Pancreas (tissue), 10 donors: Measurements from ENCODE around the gene TBC1D14. TPM values are rescaled to one million over a fixed set of nuclear protein-coding genes. Genes with fewer than 3 reads are reported as not detected.

Experiments
- ATAC-seq, 4 donors: fragments of 200-7000 bp; cut with Tn5 transposase; one replicate each; pipeline versions ENCODE4 v1.8.0 to v1.9.1; 2020; ENCODE audit warnings: mild to moderate bottlenecking in 4 of 4, moderate library complexity in 4 of 4
- DNase-seq, 6 donors: peaks; one replicate each; pipeline ENCODE4 v3.0.0-alpha.2; 2020
- FAIRE-seq: peaks from 2 replicates; lab custom pipeline; 2012; peaks lifted over from hg19 to GRCh38; lab: Jason Lieb, UNC
- H3K27ac ChIP-seq, 4 donors: fragments of 200-600 bp; sonication (generic); 1 replicate in 3 of 4; 2 replicates in 1 of 4; pipeline versions ENCODE4 v1.5.0 to v1.8.0; 2020
- H3K27me3 ChIP-seq, 4 donors: fragments of 200-600 bp; one replicate each; pipeline ENCODE4 v1.8.0; 2021
- H3K36me3 ChIP-seq, 3 donors: fragments of 200-600 bp; sonication (generic) in 1 of 3; one replicate each; pipeline versions ENCODE4 v1.5.0 to v1.8.0; 2020 to 2021
- H3K4me1 ChIP-seq, 3 donors: fragments of 200-600 bp; one replicate each; pipeline ENCODE4 v1.8.0; 2021
- H3K4me3 ChIP-seq, 4 donors: fragments of 200-600 bp; sonication (generic) in 2 of 4; one replicate each; pipeline versions ENCODE4 v1.5.0 to v1.8.0; 2020 to 2021
- H3K9me3 ChIP-seq, 4 donors: fragments of 200-600 bp; one replicate each; pipeline ENCODE4 v1.8.0; 2021
- WGBS, 2 donors: extraction: QIAGEN DNeasy Blood & Tissue Kit; methylation state at CpG; one replicate each; pipeline ENCODE4 v1.1.7; 2013; 5-methylcytosine and 5-hydroxymethylcytosine counted together
- intact Hi-C, 3 donors: fragments of 100-400 bp; cut with DNase I; formaldehyde crosslinking; loops; one replicate each; pipeline versions ENCODE4 v1.11.1 to v1.14.2; 2022
- polyA plus RNA-seq, 2 donors: library from polyadenylated mRNA; stranded (reverse); fragments of 200-250 nt; gene quantifications; one replicate each; pipeline ENCODE4 v1.2.3, GENCODE V29; 2013
- total RNA-seq, 6 donors: library from RNA; stranded (reverse); fragmentation: NEBNext Ultra II Directional in 4 of 6; extraction: Animal tissue kit (Norgen Biotek cat#: 25700) in 4 of 6; gene quantifications; one replicate each; pipeline versions ENCODE4 v1.2.1 to v1.2.4, GENCODE V29; 2021 to 2023
- TF ChIP-seq, protein P1 (sequence below), 4 donors: fragments of 200-600 bp; sonication (generic) in 3 of 4; IDR thresholded peaks; one replicate each; pipeline versions ENCODE4 v1.5.0 to v1.8.0; 2021; ENCODE audit warnings: antibody characterized with exemption in 4 of 4
- donor health status: healthy with polysubstance abuse.
- donor health status: DM: no; HTN: no; CAD: no; lungs with moderate emphysema.
- donor health status: DM: no; HTN: no; CAD: no.
- donor health status: control.
- donor health status: control.
- donor health status: Bipolar disorder and iron deficiency.
- donor health status: DM: yes; HTN: yes; CAD: no.
- donor health status: DM: no; HTN: no; CAD: no.
- donor health status: DM: no; HTN: no; CAD: no.
- donor health status: DM: yes; HTN: yes; CAD: no.

The TBC1D14 gene
- total and polyA plus RNA-seq, 8 donors: 8.9 to 23.9 (median 14.8) TPM

DNA sequence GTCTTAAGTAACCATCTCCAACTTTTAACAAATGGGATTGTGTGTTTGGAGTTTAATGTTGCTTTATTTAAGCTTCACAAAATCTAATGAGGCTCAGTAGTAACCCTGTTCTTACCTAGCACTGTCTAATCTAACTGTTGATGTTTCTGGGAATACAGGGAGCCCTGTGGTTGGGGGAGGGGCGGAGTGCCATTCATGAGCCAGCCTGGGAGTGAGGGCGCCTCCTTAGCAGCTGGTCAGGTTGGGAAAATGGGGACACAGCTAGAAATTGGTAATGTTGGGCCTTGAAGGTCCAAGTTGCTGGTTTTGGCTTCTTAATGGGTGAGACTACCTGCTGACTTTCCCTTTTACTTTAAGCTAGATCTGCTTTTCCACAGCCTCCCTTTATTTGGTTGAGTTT lies 110.7 kb downstream of the TBC1D14 start:
- Histone ChIP-seq H3K36me3 (peaks cover 0 to 29% (median 0%) of the 10 kb centered on the region in 3 donors), H3K4me1 (no peaks in the 10 kb centered on the region), H3K9me3 (no peaks in the 10 kb centered on the region), H3K27me3 (no peaks in the 10 kb centered on the region), H3K27ac (no peak overlapping the region), H3K4me3 (no peak overlapping the region)
- FAIRE-seq (no peak), ATAC-seq (no peak), DNase-seq (no peak)
- WGBS, 2 donors: 93 to 100% methylated on average over 2 of the region's 2 CpGs
- TF ChIP-seq, protein P1, sequence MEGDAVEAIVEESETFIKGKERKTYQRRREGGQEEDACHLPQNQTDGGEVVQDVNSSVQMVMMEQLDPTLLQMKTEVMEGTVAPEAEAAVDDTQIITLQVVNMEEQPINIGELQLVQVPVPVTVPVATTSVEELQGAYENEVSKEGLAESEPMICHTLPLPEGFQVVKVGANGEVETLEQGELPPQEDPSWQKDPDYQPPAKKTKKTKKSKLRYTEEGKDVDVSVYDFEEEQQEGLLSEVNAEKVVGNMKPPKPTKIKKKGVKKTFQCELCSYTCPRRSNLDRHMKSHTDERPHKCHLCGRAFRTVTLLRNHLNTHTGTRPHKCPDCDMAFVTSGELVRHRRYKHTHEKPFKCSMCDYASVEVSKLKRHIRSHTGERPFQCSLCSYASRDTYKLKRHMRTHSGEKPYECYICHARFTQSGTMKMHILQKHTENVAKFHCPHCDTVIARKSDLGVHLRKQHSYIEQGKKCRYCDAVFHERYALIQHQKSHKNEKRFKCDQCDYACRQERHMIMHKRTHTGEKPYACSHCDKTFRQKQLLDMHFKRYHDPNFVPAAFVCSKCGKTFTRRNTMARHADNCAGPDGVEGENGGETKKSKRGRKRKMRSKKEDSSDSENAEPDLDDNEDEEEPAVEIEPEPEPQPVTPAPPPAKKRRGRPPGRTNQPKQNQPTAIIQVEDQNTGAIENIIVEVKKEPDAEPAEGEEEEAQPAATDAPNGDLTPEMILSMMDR (IDR thresholded peaks at IDR 0.05): no peak
- intact Hi-C loops: no loop called here

DNA sequence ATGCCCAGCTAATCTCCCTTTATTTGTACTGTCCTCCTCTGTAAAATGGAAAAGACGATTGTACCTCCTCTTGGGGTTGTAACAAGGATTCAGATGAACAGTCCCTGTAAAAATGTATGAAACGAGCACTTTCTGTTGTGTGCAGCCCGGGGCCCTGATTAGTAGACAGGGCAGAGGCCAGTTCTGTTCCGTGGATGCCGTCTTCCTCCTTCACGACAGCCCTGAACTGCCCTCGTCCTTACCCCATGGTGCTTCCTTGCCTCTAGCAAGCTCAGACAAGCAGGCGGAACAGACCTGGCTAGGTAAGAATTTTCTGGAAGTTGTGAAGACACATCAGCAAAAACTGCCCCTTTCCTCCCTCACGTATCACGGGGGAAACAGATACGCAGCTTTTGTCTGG lies 111.2 kb downstream of the TBC1D14 start:
- DNase-seq (no peak), ATAC-seq (no peak), FAIRE-seq (no peak)
- no peak overlapping the region for H3K4me3 ChIP-seq
- peaks cover 0 to 24% (median 0%) of the 10 kb centered on the region in 3 donors for H3K36me3 ChIP-seq
- no peak overlapping the region for H3K27ac ChIP-seq
- intact Hi-C loops: no loop called here
- no peaks in the 10 kb centered on the region for H3K27me3 ChIP-seq
- WGBS, 2 donors: 93% methylated on average over 11 of the region's 11 CpGs
- H3K4me1 ChIP-seq: no peaks in the 10 kb centered on the region
- H3K9me3 ChIP-seq: no peaks in the 10 kb centered on the region
- TF ChIP-seq, protein P1 (IDR thresholded peaks at IDR 0.05): no peak

DNA sequence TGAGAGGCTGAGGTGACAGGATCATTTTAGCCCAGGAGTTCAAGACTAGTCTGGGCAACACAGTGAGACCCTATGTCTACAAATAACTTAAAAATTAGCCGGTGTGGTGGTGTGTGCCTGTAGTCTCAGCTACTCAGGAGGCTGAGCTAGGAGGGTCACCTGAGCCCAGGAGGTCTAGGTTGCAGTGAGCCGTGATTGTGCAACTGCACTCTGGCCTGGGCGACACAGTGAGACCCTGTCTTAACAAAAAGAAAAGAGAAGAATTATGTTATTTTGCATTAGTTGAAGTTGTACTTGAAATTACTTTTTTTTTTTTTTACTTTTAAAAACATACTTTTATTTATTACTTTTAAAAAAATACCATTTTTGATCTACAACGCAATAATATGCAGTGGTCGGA lies 111.7 kb downstream of the TBC1D14 start:
- DNase-seq (no peak), ATAC-seq (no peak), FAIRE-seq (no peak)
- Histone ChIP-seq H3K4me1 (no peaks in the 10 kb centered on the region), H3K36me3 (peaks cover 0 to 19% (median 0%) of the 10 kb centered on the region in 3 donors), H3K4me3 (no peak overlapping the region), H3K27me3 (no peaks in the 10 kb centered on the region), H3K27ac (no peak overlapping the region), H3K9me3 (no peaks in the 10 kb centered on the region)
- TF ChIP-seq, protein P1 (IDR thresholded peaks at IDR 0.05): no peak
- intact Hi-C loops: no loop called here
- 74 to 76% methylated on average over 5 of the region's 5 CpGs for WGBS, 2 donors

DNA sequence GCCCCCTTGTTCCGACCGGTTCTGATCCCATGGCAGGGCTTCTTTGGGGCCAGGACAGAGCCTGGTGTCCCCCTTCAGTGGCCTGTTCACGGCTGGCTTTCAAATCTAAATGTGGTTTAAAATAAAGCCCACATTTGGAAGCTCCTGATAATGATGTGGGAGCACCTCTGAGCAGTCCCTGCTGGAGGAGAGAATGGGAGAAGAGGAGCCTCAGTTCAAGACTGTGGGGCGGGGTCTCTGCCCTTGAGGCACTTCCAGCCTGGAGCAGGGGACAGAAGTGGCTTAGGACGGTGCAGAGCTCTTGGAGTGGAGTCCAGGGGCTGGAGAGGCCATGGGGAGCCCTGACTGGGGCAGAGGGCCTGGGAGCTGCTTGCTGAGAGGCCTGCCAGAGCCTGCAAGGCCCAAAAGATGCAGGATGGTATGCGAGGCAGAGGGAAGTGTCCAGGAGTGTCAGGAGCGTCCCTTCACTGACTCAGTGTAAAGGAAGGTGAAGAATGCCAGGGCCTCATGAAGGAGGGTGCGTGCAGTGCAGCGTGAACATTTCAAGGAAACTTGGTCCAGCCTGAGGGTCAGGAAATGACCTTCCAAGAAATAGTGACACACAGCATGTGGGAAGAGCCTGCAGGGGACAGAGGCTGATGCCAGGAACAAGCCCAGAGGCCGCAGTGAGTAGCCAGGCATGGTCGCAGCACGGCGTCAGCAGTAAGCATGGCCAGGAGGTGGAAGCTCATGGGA lies 112.5 kb downstream of the TBC1D14 start:
- FAIRE-seq (no peak), DNase-seq (no peak), ATAC-seq (peak in 1 of 4 donors; percentile 14)
- TF ChIP-seq, protein P1 (IDR thresholded peaks at IDR 0.05): no peak
- no peak overlapping the region for H3K4me3 ChIP-seq
- H3K36me3 ChIP-seq: peaks cover 0 to 14% (median 0%) of the 10 kb centered on the region in 3 donors
- intact Hi-C loops: no loop called here
- WGBS, 2 donors: 85 to 91% methylated on average over 13 of the region's 13 CpGs
- no peaks in the 10 kb centered on the region for H3K27me3 ChIP-seq
- H3K27ac ChIP-seq: no peak overlapping the region
- no peaks in the 10 kb centered on the region for H3K9me3 ChIP-seq
- no peaks in the 10 kb centered on the region for H3K4me1 ChIP-seq

DNA sequence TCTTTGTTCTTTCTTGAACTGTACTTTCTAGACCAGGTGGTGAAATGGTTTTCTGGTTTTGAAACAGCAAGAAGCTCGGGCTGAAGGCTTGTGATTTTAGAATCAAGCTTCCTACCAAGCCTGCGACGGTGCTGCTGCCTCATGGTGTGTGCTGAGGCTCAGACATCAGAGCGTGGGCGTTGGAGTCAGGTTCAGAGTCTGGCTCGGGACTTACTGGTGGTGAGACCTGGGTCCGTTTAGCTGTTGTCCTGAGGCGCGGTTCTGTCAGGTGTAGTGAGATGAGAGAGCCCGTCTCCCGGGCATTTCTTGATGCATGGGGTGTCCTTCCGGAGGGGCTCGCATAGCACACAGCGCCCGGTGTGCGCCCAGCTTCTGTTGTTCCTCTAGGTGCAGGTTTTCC lies 113.9 kb downstream of the TBC1D14 start:
- intact Hi-C loops: no loop called here
- H3K27me3 ChIP-seq: no peaks in the 10 kb centered on the region
- TF ChIP-seq, protein P1 (IDR thresholded peaks at IDR 0.05): no peak
- 87 to 95% methylated on average over 16 of the region's 16 CpGs for WGBS, 2 donors
- H3K4me1 ChIP-seq: no peaks in the 10 kb centered on the region
- FAIRE-seq (no peak), ATAC-seq (no peak), DNase-seq (no peak)
- H3K36me3 ChIP-seq: peaks cover 0 to 14% (median 0%) of the 10 kb centered on the region in 3 donors
- no peak overlapping the region for H3K4me3 ChIP-seq
- H3K27ac ChIP-seq: no peak overlapping the region
- H3K9me3 ChIP-seq: no peaks in the 10 kb centered on the region
